Kidney (tissue), 14 donors: ENCODE measurements around the gene TOR1AIP2. TPM values are rescaled to one million over a fixed set of nuclear protein-coding genes. Genes with fewer than 3 reads are reported as not detected.

ENCODE experiments used
- DNase-seq, 5 donors: peaks; one replicate each; pipeline ENCODE4 v3.0.0-alpha.2; 2013 to 2020
- FAIRE-seq: peaks from 2 replicates; lab custom pipeline; 2012; peaks lifted over from hg19 to GRCh38; lab: Jason Lieb, UNC
- H3K27ac ChIP-seq, 2 donors: one replicate each; pipeline ENCODE4 v1.7.0; 2013; ENCODE audit warnings: low read depth in 2 of 2, low read length in 2 of 2, inconsistent platforms in 1 of 2
- H3K27me3 ChIP-seq: one replicate; pipeline ENCODE4 v1.7.1; 2013; ENCODE audit warnings: low read length, inconsistent platforms; ENCODE audit not compliant: control insufficient read depth, insufficient read depth
- H3K36me3 ChIP-seq, 3 donors: one replicate each; pipeline versions ENCODE4 v1.7.0 to v1.7.1; 2013; ENCODE audit warnings: low read length in 3 of 3, control low read depth in 1 of 3, inconsistent platforms in 1 of 3; ENCODE audit not compliant: insufficient read depth in 3 of 3, control insufficient read depth in 2 of 3
- H3K4me1 ChIP-seq, 3 donors: one replicate each; pipeline versions ENCODE4 v1.7.0 to v1.7.1; 2013; ENCODE audit warnings: low read length in 3 of 3, inconsistent platforms in 1 of 3, low read depth in 1 of 3; ENCODE audit not compliant: control insufficient read depth in 2 of 3, insufficient read depth in 2 of 3
- H3K4me3 ChIP-seq, 3 donors: one replicate each; pipeline versions ENCODE4 v1.7.0 to v1.8.1; 2013; ENCODE audit warnings: low read length in 3 of 3, control low read depth in 1 of 3, inconsistent platforms in 1 of 3
- H3K9ac ChIP-seq, 3 donors: one replicate each; pipeline versions ENCODE4 v1.7.0 to v1.7.1; 2013; ENCODE audit warnings: low read length in 3 of 3, control low read depth in 1 of 3, inconsistent platforms in 1 of 3
- H3K9me3 ChIP-seq, 3 donors: one replicate each; pipeline versions ENCODE4 v1.7.0 to v1.7.1; 2013; ENCODE audit warnings: low read length in 3 of 3, control low read depth in 1 of 3, inconsistent platforms in 1 of 3; ENCODE audit not compliant: control insufficient read depth in 2 of 3, insufficient read depth in 1 of 3
- CTCF ChIP-seq: IDR thresholded peaks from 3 replicates; pipeline ENCODE4 v1.5.1; 2012; ENCODE audit warnings: mild to moderate bottlenecking, moderate library complexity, borderline replicate concordance; ENCODE audit not compliant: insufficient read depth; ENCODE audit errors: extremely low read depth
- intact Hi-C: fragments of 100-400 bp; cut with DNase I; formaldehyde crosslinking; loops from one replicate; pipeline ENCODE4 v1.11.1; 2022
- polyA plus RNA-seq: library from polyadenylated mRNA; stranded (reverse); fragments of 350-450 nt; fragmentation: Illumina TruSeq; extraction: RNeasy Lipid Tissue Mini Kit (QIAGEN cat#74804); gene quantifications from one replicate; pipeline ENCODE4 v1.2.3, GENCODE V29; 2014; ENCODE audit warnings: low read depth, low replicate concordance; ENCODE audit not compliant: insufficient read depth
- total RNA-seq: library from RNA; stranded (reverse); fragmentation: NEBNext Ultra II Directional; extraction: Animal tissue kit (Norgen Biotek cat#: 25700); gene quantifications from one replicate; pipeline ENCODE4 v1.2.1, GENCODE V29; 2021
- donor health status: control.
- donor health status: control.
- donor health status: control.
- donor health status: control.
- donor health status: control.
- donor health status: DM: yes; HTN: yes; CAD: no.
- donor health status: Normal renal cell carcinoma (clear cell type).

The TOR1AIP2 gene
- total and polyA plus RNA-seq, 2 donors from 2014 or later = 13.1 to 80.5 TPM

GRCh38 chr1:179824265-179824664 is 53.3 kb downstream of the TOR1AIP2 start:
- intact Hi-C loops = no loop called here
- H3K27me3 ChIP-seq = no peaks in the 10 kb centered on the region
- H3K27ac ChIP-seq = no peak overlapping the region
- no peak for FAIRE-seq
- no peaks in the 10 kb centered on the region for H3K36me3 ChIP-seq
- H3K9me3 ChIP-seq = no peaks in the 10 kb centered on the region
- H3K4me3 ChIP-seq = no peak overlapping the region
- no peak for TF ChIP-seq CTCF
- no peak overlapping the region for H3K9ac ChIP-seq
- DNase-seq = peak in 1 of 5 donors; percentile 8
- no peaks in the 10 kb centered on the region for H3K4me1 ChIP-seq

- FAIRE-seq = no peak
- no peak overlapping the region for H3K27ac ChIP-seq
- intact Hi-C loops = no loop called here
Measured at GRCh38 chr1:179823693-179824092, 53.9 kb downstream of the TOR1AIP2 start.

GRCh38 chr1:179822065-179822464 is 55.5 kb downstream of the TOR1AIP2 start:
- no peaks in the 10 kb centered on the region for H3K36me3 ChIP-seq
- intact Hi-C loops = no loop called here
- no peaks in the 10 kb centered on the region for H3K27me3 ChIP-seq
- DNase-seq (no peak), FAIRE-seq (no peak)
- no peak for TF ChIP-seq CTCF
- no peaks in the 10 kb centered on the region for H3K4me1 ChIP-seq
- H3K9me3 ChIP-seq = no peaks in the 10 kb centered on the region
- no peak overlapping the region for H3K9ac ChIP-seq
- H3K27ac ChIP-seq = no peak overlapping the region
- no peak overlapping the region for H3K4me3 ChIP-seq

More at GRCh38 chr1:179823693-179824092, 53.9 kb downstream of the TOR1AIP2 start:
- no peaks in the 10 kb centered on the region for H3K36me3 ChIP-seq
- peak in 1 of 5 donors; percentile 0 for DNase-seq
- H3K4me3 ChIP-seq = no peak overlapping the region
- no peak overlapping the region for H3K9ac ChIP-seq
- H3K9me3 ChIP-seq = no peaks in the 10 kb centered on the region
- no peaks in the 10 kb centered on the region for H3K27me3 ChIP-seq
- no peaks in the 10 kb centered on the region for H3K4me1 ChIP-seq
- TF ChIP-seq CTCF = no peak

- TF ChIP-seq CTCF = no peak
- Histone ChIP-seq H3K9ac (no peak overlapping the region), H3K4me1 (no peaks in the 10 kb centered on the region), H3K36me3 (no peaks in the 10 kb centered on the region), H3K27ac (no peak overlapping the region), H3K27me3 (no peaks in the 10 kb centered on the region), H3K4me3 (no peak overlapping the region), H3K9me3 (no peaks in the 10 kb centered on the region)
- FAIRE-seq (no peak), DNase-seq (peak in 2 of 5 donors; percentile 16 to 49)
- intact Hi-C loops = no loop called here
Measured at GRCh38 chr1:179821524-179821923, 56.1 kb downstream of the TOR1AIP2 start.
